Measurements from ENCODE around the gene CHID1.
A peak's percentile ranks its signal among the peaks of the same experiment; 100 is the strongest.

The CHID1 gene

DNA sequence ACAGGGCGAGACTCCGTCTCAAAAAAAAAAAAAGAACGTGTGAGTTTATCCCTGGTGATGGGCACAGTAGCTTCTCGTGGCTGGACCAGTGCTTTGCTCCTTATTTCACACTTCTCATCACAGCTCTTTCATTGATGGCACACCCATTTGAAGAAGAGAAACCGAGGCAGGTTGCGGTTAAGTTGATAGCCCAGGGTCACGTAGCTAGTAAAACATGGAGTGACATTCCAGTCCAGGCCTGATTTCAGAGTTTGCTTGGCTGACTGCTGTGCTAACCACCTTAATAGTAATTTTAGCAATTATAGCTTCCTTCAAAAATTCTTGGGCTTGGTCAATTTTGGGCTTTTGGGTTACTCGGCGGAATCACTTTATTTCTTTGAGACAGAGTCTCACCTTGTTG, 40.9 kb upstream of the CHID1 start:
- no peaks in the 10 kb centered on the region for H3K9me3 ChIP-seq (ENCODE audit: control insufficient read depth, insufficient read depth, low read length)
- WGBS (ENCODE audit: insufficient coverage, insufficient read length) = no CpG with 5 or more reads among the region's 9 CpGs
- no peak for DNase-seq (ENCODE audit: low read depth, low spot score)
- H3K36me3 ChIP-seq (ENCODE audit: control insufficient read depth, insufficient read depth, low read length) = no peaks in the 10 kb centered on the region
- no peak overlapping the region for H3K27ac ChIP-seq (ENCODE audit: low read length)
- H3K4me1 ChIP-seq (ENCODE audit: control insufficient read depth, insufficient read depth, low read length) = peaks cover 6% of the 10 kb centered on the region
- H3K27me3 ChIP-seq (ENCODE audit: control insufficient read depth, insufficient read depth, low read length) = no peaks in the 10 kb centered on the region
- no peak overlapping the region for H3K4me3 ChIP-seq (ENCODE audit: low read length)

DNA sequence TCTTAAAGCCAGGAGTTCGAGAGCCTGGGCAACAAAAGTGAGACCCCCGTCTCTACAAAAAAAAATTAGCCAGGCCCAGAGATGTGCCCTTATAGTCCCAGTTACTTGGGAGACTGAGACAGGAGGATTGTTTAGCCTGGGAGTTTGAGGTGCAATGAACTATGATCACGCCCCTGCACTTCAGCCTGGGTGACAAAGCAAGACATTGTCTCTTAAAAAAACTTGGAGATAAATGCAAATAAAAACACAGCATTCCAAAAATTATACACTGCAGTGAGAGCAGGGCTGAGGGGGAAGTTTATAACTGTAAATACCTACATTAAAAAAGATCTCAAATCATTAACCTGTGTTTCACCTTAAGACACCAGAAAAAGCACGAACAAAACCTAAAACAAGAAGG, 37.1 kb upstream of the CHID1 start:
- Histone ChIP-seq H3K27me3 (ENCODE audit: control insufficient read depth, insufficient read depth, low read length) (no peaks in the 10 kb centered on the region), H3K36me3 (ENCODE audit: control insufficient read depth, insufficient read depth, low read length) (no peaks in the 10 kb centered on the region), H3K4me1 (ENCODE audit: control insufficient read depth, insufficient read depth, low read length) (peaks cover 14% of the 10 kb centered on the region), H3K27ac (ENCODE audit: low read length) (no peak overlapping the region), H3K9me3 (ENCODE audit: control insufficient read depth, insufficient read depth, low read length) (no peaks in the 10 kb centered on the region), H3K4me3 (ENCODE audit: low read length) (no peak overlapping the region)
- WGBS (ENCODE audit: insufficient coverage, insufficient read length) = no CpG with 5 or more reads among the region's 4 CpGs
- DNase-seq (ENCODE audit: low read depth, low spot score) = no peak

DNA sequence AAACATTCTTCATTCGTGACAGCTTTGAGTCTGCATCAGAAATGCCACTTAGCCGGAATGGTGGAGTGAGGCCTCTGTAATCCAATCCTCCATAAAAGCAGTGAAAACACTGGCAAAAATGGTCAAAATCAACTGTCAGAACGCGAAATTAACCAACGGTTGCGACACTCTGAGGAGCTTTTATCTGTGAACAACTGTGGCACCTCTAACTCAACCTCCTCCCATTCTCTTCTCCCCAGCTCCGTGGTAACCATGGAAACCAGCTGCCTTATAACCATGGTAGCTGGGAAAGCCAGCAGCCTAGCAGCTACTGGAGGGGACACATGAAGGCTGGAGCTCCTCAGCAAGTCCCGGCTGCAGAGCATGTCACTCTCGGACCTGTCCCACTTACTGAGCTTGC, 35.4 kb upstream of the CHID1 start:
- no peak overlapping the region for H3K27ac ChIP-seq (ENCODE audit: low read length)
- H3K36me3 ChIP-seq (ENCODE audit: control insufficient read depth, insufficient read depth, low read length) = no peaks in the 10 kb centered on the region
- no peak overlapping the region for H3K4me3 ChIP-seq (ENCODE audit: low read length)
- no peaks in the 10 kb centered on the region for H3K9me3 ChIP-seq (ENCODE audit: control insufficient read depth, insufficient read depth, low read length)
- peaks cover 16% of the 10 kb centered on the region for H3K4me1 ChIP-seq (ENCODE audit: control insufficient read depth, insufficient read depth, low read length)
- no peaks in the 10 kb centered on the region for H3K27me3 ChIP-seq (ENCODE audit: control insufficient read depth, insufficient read depth, low read length)
- no peak for DNase-seq (ENCODE audit: low read depth, low spot score)
- no CpG with 5 or more reads among the region's 9 CpGs for WGBS (ENCODE audit: insufficient coverage, insufficient read length)

DNA sequence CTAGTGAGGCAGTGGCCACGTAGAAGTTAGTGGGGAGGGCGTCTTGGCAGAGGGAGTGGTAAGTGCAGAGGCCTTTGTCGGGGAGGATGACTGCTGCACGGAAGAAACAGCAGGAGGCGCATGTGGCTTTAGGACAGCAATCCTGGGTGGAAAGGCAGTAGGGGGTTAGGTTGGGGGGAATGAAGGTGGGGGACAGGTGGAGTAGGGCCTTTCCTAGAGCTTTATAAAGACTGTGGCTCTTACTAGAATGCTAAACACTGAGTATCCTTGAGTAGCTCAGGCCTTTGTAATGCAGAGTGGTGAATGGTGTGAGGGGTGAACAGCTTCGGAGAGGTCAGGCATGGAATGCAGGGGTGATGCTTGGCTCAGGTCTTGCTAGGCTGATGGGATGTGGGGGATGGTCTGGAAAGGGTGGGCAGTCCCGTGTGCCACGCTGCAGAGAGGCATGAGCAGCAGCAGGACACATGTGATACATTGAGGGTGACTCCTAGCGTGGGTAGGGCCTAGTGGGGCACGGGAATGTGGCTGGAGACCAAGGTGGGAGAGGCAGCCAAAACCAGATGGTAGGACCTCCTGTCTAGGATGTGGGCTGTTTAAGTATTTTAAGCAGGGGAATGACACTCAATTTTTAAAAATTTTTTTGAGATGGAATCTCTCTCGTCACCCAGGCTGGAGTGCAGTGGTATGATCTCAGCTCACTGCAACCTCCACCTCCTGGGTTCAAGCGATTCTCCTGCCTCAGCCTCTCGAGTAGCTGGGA, 34.3 kb upstream of the CHID1 start:
- no CpG with 5 or more reads among the region's 13 CpGs for WGBS (ENCODE audit: insufficient coverage, insufficient read length)
- peak; percentile 87 for DNase-seq (ENCODE audit: low read depth, low spot score)
- no peaks in the 10 kb centered on the region for H3K9me3 ChIP-seq (ENCODE audit: control insufficient read depth, insufficient read depth, low read length)
- H3K36me3 ChIP-seq (ENCODE audit: control insufficient read depth, insufficient read depth, low read length) = no peaks in the 10 kb centered on the region
- H3K27ac ChIP-seq (ENCODE audit: low read length) = no peak overlapping the region
- no peaks in the 10 kb centered on the region for H3K27me3 ChIP-seq (ENCODE audit: control insufficient read depth, insufficient read depth, low read length)
- H3K4me3 ChIP-seq (ENCODE audit: low read length) = no peak overlapping the region
- H3K4me1 ChIP-seq (ENCODE audit: control insufficient read depth, insufficient read depth, low read length) = peaks cover 21% of the 10 kb centered on the region

DNA sequence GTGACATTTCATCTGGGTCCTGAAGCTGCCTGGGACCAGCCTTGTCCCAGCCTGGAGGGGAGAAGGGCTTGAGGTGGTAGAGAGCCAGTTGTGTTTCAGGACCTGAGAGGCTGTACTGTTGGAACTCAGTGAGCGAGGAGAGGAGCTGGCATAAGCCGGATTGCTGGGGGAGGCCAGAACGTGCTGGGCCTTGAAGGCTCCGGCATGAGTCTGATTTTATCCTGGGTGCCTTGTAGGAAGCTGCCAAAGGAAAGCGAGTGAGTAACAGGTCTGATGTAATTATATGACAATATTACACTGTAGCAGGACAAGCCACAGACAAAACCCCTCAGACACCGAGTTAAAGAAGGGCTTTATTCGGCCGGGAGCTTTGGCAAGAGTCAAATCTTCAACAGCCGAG, 32.2 kb upstream of the CHID1 start:
- Histone ChIP-seq H3K9me3 (ENCODE audit: control insufficient read depth, insufficient read depth, low read length) (no peaks in the 10 kb centered on the region), H3K27me3 (ENCODE audit: control insufficient read depth, insufficient read depth, low read length) (no peaks in the 10 kb centered on the region), H3K4me3 (ENCODE audit: low read length) (no peak overlapping the region), H3K4me1 (ENCODE audit: control insufficient read depth, insufficient read depth, low read length) (peaks cover 23% of the 10 kb centered on the region), H3K36me3 (ENCODE audit: control insufficient read depth, insufficient read depth, low read length) (no peaks in the 10 kb centered on the region), H3K27ac (ENCODE audit: low read length) (no peak overlapping the region)
- whole genome bisulfite sequencing (ENCODE audit: insufficient coverage, insufficient read length) = no CpG with 5 or more reads among the region's 9 CpGs
- no peak for DNase-seq (ENCODE audit: low read depth, low spot score)

DNA sequence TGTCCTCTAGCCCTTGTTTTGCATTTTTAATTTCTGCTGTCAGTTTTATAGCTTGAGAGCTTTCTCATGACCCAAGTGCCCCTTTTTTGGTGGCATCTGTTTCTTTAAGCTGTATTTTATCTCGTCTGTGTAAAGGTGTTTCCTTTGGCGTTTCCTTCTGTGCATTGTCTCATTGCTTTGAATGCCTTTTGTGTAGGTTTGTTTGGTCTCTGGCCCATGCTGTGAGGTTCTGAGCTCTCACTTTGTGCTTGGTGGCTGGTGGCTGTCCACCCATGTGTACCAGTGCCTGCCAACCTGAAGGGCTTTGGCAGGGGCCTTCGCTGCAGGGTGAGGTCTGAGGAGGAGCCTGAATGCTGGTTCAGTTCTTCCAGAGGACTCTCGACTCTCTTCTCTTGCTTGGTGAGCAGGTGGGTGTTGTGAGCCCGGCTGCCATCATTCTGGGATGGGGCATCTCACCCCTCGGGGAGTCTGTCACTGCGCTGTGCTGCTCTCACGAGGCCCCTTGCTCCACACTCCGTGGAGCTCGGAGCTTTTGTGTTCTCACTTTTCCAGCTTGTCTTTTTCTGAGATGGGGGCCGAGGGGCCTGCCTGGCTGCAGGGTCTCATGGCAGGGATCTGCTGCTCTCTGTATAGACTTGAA, 30.0 kb upstream of the CHID1 start:
- WGBS (ENCODE audit: insufficient coverage, insufficient read length) = no CpG with 5 or more reads among the region's 11 CpGs
- H3K4me1 ChIP-seq (ENCODE audit: control insufficient read depth, insufficient read depth, low read length) = peaks cover 19% of the 10 kb centered on the region
- DNase-seq (ENCODE audit: low read depth, low spot score) = no peak

DNA sequence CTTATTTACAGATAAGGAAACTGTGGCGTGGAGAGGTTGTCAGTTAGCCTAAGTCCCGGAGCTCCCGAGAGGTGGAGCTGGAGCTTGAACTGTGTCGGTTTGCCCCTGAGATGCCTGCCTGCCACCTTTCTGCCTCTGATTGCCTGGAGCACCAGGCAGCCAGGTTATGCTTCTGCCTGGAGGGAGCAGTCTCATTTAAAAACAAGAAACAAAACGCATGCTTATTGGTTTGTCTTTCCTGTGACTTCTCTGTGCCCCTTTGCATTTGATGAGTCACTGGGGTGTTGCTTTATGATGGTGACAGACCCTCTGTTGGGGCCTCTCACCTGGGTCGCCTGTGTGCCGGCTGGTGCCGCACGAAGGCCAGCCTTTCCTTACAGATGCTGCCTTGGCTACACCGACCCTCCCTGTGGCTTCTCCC, 27.2 kb upstream of the CHID1 start:
- no CpG with 5 or more reads among the region's 10 CpGs for WGBS (ENCODE audit: insufficient coverage, insufficient read length)
- no peaks in the 10 kb centered on the region for H3K27me3 ChIP-seq (ENCODE audit: control insufficient read depth, insufficient read depth, low read length)

More for the DNA sequence above, 30.0 kb upstream of the CHID1 start:
- H3K36me3 ChIP-seq (ENCODE audit: control insufficient read depth, insufficient read depth, low read length) = no peaks in the 10 kb centered on the region
- H3K9me3 ChIP-seq (ENCODE audit: control insufficient read depth, insufficient read depth, low read length) = no peaks in the 10 kb centered on the region
- no peak overlapping the region for H3K4me3 ChIP-seq (ENCODE audit: low read length)
- no peak overlapping the region for H3K27ac ChIP-seq (ENCODE audit: low read length)
- H3K27me3 ChIP-seq (ENCODE audit: control insufficient read depth, insufficient read depth, low read length) = no peaks in the 10 kb centered on the region

DNA sequence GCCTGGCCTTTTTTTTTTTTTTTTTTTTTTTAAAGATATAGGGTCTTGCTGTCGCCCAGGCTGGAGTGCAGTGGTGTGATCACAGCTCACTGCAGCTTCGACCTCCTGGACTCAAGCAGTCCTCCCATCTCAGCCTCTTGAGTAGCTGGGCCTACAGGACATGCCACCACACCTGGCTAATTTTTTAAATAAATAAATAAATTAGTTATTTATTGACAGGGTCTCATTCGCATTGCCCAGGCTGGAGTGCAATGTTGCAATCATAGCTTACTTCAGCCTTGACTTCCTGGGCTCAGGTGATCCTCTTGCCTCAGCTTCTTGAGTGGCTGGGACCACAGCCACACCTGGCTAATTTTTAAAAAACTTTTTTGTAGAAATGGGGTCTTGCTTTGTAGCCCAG, 25.6 kb upstream of the CHID1 start:
- H3K36me3 ChIP-seq (ENCODE audit: control insufficient read depth, insufficient read depth, low read length) = no peaks in the 10 kb centered on the region
- WGBS (ENCODE audit: insufficient coverage, insufficient read length) = no CpG with 5 or more reads among the region's 3 CpGs
- H3K4me3 ChIP-seq (ENCODE audit: low read length) = no peak overlapping the region
- no peaks in the 10 kb centered on the region for H3K9me3 ChIP-seq (ENCODE audit: control insufficient read depth, insufficient read depth, low read length)
- no peak for DNase-seq (ENCODE audit: low read depth, low spot score)
- H3K27ac ChIP-seq (ENCODE audit: low read length) = no peak overlapping the region
- no peaks in the 10 kb centered on the region for H3K27me3 ChIP-seq (ENCODE audit: control insufficient read depth, insufficient read depth, low read length)
- peaks cover 18% of the 10 kb centered on the region for H3K4me1 ChIP-seq (ENCODE audit: control insufficient read depth, insufficient read depth, low read length)

More for the DNA sequence above, 27.2 kb upstream of the CHID1 start:
- Histone ChIP-seq H3K27ac (ENCODE audit: low read length) (no peak overlapping the region), H3K9me3 (ENCODE audit: control insufficient read depth, insufficient read depth, low read length) (no peaks in the 10 kb centered on the region), H3K4me1 (ENCODE audit: control insufficient read depth, insufficient read depth, low read length) (peaks cover 18% of the 10 kb centered on the region), H3K36me3 (ENCODE audit: control insufficient read depth, insufficient read depth, low read length) (no peaks in the 10 kb centered on the region), H3K4me3 (ENCODE audit: low read length) (no peak overlapping the region)
- no peak for DNase-seq (ENCODE audit: low read depth, low spot score)

DNA sequence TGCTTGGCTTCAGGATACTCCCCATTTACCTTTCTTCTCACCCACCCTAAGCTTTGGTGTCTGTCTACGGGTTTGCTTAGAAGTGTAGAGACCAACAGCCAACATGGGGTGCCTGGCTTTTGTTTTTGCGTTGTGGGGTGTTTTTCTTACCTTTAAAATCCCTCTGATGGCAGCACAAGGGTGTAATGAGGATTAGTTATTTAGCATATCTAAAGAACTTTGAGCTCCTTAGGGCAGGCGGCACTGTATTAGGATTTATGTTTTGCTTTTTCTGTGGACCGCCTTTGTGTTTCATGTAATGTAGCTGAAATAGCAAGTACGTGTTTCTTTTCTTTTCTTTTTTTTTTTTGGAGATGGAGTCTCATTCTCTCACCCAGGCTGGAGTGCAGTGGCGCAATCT, 23.9 kb upstream of the CHID1 start:
- Histone ChIP-seq H3K9me3 (ENCODE audit: control insufficient read depth, insufficient read depth, low read length) (no peaks in the 10 kb centered on the region), H3K36me3 (ENCODE audit: control insufficient read depth, insufficient read depth, low read length) (no peaks in the 10 kb centered on the region), H3K27me3 (ENCODE audit: control insufficient read depth, insufficient read depth, low read length) (no peaks in the 10 kb centered on the region), H3K4me1 (ENCODE audit: control insufficient read depth, insufficient read depth, low read length) (peaks cover 11% of the 10 kb centered on the region), H3K4me3 (ENCODE audit: low read length) (no peak overlapping the region), H3K27ac (ENCODE audit: low read length) (no peak overlapping the region)
- no peak for DNase-seq (ENCODE audit: low read depth, low spot score)
- WGBS (ENCODE audit: insufficient coverage, insufficient read length) = no CpG with 5 or more reads among the region's 6 CpGs

DNA sequence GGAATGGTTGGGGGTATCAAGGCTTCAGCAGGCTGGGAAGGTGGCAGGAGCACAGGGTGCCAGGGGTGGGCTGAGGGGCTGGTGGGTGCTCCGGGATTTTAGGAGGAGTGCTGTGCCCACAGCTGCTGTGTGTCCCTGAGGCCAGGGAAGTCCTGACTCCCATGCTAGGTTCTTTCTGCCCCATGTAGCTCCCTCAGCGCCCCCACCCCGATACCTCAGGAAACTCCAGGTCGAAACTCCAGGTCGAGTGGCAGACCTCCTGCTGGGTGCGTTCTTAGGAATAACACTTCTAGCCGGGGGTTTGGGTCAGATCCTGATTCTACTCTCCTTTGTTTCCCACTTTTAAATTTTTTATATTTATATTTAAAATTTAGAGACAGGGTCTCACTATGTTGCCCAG, 23.3 kb upstream of the CHID1 start:
- WGBS (ENCODE audit: insufficient coverage, insufficient read length) = no CpG with 5 or more reads among the region's 7 CpGs
- DNase-seq (ENCODE audit: low read depth, low spot score) = no peak
- Histone ChIP-seq H3K4me1 (ENCODE audit: control insufficient read depth, insufficient read depth, low read length) (peaks cover 11% of the 10 kb centered on the region), H3K4me3 (ENCODE audit: low read length) (no peak overlapping the region), H3K27ac (ENCODE audit: low read length) (no peak overlapping the region), H3K27me3 (ENCODE audit: control insufficient read depth, insufficient read depth, low read length) (no peaks in the 10 kb centered on the region), H3K36me3 (ENCODE audit: control insufficient read depth, insufficient read depth, low read length) (no peaks in the 10 kb centered on the region), H3K9me3 (ENCODE audit: control insufficient read depth, insufficient read depth, low read length) (no peaks in the 10 kb centered on the region)

Data from iPS DF 6.9 (cell line).